ENCODE data around the gene PHOSPHO1.

GRCh38 chr17:49249292-49249794 lies 18.8 kb upstream of the PHOSPHO1 start:
- TF ChIP-seq, protein P1, sequence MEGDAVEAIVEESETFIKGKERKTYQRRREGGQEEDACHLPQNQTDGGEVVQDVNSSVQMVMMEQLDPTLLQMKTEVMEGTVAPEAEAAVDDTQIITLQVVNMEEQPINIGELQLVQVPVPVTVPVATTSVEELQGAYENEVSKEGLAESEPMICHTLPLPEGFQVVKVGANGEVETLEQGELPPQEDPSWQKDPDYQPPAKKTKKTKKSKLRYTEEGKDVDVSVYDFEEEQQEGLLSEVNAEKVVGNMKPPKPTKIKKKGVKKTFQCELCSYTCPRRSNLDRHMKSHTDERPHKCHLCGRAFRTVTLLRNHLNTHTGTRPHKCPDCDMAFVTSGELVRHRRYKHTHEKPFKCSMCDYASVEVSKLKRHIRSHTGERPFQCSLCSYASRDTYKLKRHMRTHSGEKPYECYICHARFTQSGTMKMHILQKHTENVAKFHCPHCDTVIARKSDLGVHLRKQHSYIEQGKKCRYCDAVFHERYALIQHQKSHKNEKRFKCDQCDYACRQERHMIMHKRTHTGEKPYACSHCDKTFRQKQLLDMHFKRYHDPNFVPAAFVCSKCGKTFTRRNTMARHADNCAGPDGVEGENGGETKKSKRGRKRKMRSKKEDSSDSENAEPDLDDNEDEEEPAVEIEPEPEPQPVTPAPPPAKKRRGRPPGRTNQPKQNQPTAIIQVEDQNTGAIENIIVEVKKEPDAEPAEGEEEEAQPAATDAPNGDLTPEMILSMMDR (IDR thresholded peaks at IDR 0.05) = no peak
- no peak for TF ChIP-seq POLR2A (IDR thresholded peaks at IDR 0.05)
- no peak for TF ChIP-seq POLR2AphosphoS5 (IDR thresholded peaks at IDR 0.05)
- TF ChIP-seq EP300 (IDR thresholded peaks at IDR 0.05) = no peak

Measured in gastroesophageal sphincter (tissue), 3 donors.